ENCODE measurements around the gene MAP1LC3A.

The MAP1LC3A gene

DNA sequence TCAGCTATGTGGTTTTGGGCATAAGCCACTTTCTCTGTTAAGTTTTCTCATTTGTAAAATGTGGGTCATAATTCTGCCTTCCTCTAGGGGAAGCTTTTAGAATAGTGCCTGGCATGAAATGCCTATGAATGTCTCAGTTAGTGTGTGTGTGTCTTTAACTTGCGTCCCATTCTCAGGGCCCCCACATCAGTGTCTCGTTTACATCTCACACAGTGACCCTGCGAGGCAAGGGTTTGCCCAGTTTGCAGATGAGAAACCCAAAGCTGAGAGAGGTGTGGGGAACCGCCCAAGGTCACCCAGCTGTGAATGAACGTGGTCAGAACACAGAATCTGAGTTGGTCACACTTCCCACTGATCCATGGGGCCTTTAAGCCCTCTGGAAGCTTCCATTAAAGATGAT, 28.2 kb upstream of the MAP1LC3A start:
- peak; percentile 24 for DNase-seq

GRCh38 chr20:34531608-34532265, 26.8 kb upstream of the MAP1LC3A start:
- no peak for DNase-seq

DNA sequence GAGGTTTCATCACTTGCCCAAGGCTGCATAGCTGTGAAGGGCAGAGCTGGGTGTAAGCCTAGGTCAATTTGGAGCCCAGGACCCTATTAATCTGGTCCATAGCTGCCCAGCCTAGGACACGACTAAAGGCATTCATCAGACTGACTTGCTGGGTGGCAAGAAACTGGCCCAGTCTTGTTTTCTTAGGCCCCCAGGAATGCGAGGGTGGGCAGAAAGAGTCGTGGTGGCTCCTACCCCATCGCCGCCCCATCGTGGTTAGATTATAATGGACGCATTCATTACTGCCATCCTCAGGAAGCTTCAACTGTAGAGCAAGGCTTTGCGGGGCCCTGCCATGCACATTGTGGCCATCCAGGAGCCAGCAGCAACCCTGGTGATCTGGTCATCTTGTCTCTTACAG, 26.2 kb upstream of the MAP1LC3A start:
- no peak for DNase-seq

DNA sequence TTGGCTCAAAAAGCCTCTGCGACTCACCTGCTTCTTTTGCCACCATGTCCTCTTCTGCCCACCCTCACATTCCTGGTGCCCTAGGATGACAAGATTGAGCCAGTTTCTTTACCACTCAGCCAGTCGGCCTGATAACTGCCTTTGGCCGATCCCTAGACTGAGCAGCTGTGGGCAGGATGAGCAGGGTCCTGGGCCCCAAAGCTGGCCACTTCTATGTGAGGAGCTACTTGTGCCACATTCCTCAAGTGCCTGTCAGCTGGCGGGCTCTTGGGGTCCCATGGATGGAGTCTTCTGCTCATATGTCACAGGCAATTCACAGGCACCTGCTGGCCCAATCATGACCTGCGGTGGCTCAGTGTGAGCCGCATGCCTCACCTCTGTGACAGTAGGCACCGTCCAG, 25.8 kb upstream of the MAP1LC3A start:
- no peak for DNase-seq

- no peak for DNase-seq
Measured at GRCh38 chr20:34534391-34535165, 23.9 kb upstream of the MAP1LC3A start.

- DNase-seq = no peak
Measured at GRCh38 chr20:34535301-34535840, 23.1 kb upstream of the MAP1LC3A start.

DNA sequence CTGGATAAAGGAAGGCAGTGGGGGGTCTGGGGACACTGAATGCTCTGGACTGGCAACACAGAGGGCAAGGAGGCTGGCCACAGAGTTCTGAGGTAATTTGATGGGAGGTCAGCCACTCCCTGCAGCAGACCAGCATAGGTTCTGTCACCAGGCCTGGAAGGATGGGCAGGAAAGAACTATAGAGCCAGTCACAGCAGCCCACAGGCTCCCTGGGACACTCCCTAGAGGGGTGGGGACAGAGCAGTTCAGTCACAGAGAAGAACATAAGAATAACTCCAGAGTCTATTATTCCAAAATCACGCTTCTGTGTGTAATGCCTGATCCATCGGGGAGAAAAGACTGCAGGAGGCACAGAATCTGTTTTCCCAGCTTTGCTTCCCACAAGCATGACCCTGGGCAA, 22.7 kb upstream of the MAP1LC3A start:
- DNase-seq = no peak

DNA sequence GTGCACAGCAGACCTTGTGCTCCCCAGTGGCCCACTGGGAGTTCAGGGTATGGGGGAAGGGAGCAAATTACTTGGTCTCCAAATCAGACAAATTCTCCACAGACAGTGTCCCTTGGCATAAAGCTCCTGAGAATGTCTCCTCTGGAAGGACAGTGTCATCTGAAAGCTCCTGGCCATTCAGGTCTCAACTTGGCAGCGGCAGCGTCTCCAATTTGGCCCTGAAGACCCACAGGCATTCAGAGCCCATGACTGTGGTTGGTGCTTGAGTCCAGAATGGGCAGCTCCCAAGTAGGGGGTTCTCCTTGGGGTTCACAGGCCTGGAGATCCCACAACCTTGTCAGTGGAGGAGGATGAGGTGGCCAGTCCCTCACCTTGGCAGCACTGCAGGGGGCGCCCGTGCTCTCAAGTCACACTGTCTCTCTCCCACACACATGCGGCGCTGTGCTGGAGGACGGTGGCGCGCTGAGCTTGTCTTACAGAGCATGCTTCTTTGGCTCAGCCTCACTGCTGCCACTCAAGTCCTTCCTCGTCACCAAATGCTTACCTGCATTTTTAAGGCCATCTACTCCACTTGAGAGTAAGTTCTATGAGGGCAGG, 21.6 kb upstream of the MAP1LC3A start:
- peak; percentile 70 for DNase-seq

GRCh38 chr20:34537651-34538050, 20.9 kb upstream of the MAP1LC3A start:
- DNase-seq = no peak

- DNase-seq = peak; percentile 72
Measured at GRCh38 chr20:34538671-34539123, 19.8 kb upstream of the MAP1LC3A start.

- DNase-seq = no peak
Measured at GRCh38 chr20:34539756-34540155, 18.8 kb upstream of the MAP1LC3A start.

GRCh38 chr20:34540596-34541263, 17.8 kb upstream of the MAP1LC3A start:
- no peak for DNase-seq

DNA sequence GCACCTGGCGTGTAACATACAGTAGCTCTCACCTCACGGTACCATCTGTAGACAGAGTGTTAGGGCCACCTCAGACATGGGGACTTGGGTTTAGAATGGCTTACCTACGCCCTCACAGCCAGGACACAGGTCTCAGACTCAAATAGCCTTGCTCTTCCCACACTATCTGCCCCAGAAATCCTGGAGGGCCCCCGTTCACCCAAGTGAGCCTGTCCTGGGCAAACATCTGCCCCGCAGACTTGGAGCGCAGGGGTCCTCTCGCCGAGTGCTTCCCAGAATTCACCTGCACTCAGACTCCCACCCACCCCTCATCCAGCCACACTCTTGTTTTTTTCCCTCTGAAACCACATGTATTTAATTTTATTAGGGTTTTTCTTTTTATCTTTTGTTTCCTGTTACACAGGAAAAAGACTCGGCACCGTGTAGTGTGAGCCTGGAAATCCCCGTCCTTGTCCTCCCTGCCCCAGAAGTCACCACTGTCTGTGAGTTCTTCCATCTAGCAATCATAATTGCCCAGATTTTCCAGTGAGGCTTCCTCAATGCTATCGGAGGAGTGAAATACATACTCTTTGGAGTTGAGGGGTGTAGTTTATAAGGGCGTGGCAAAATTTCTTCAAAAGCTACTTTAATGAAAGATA, 17.1 kb upstream of the MAP1LC3A start:
- no peak for DNase-seq

GRCh38 chr20:34541917-34542316, 16.6 kb upstream of the MAP1LC3A start:
- DNase-seq = no peak

DNA sequence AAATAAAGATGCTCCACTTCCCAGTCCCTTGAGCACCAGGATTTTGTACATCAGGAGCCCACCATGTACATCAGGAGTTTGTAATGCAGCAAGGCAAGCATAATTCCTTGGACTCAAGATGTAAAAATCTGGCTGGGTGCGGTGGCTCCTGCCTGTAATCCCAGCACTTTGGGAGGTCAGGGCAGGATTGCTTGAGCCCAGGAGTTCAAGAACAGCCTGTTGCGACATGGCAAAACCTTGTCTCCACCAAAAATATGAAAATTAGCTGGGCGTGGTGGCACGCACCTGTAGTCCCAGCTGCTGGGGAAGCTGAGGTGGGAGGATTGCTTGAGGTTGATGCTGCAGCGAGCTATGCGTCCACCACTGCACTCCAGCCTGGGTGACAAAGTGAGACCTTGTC, 16.1 kb upstream of the MAP1LC3A start:
- DNase-seq = no peak

DNA sequence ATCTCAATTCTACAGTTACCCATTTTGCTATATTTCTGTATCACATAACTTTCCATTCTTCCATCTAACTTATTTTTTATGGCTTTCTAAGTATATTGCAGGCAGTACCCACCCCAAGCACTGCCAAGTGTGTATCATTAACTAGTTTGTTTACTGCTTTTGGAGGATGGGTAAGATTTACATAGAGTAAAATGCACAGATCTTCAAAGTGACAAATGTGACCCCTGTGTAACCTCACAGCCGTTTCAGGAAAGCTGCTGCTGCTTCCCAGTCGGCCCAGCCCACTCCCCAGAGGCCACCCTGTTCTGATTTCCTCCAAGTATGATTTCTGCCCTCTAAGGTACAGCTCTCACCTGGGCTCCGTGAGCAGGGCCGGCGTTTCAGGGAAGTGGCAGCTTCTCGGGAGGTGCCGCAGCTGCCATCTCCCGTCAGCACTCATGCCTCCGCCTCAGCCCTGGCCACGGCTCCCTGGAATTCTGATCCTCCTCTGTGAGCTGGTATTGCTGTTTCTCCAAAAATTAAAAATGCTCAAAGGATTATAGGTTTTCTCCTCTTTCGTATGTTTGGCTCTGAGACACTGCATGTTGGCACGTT, 15.0 kb upstream of the MAP1LC3A start:
- no peak for DNase-seq

DNA sequence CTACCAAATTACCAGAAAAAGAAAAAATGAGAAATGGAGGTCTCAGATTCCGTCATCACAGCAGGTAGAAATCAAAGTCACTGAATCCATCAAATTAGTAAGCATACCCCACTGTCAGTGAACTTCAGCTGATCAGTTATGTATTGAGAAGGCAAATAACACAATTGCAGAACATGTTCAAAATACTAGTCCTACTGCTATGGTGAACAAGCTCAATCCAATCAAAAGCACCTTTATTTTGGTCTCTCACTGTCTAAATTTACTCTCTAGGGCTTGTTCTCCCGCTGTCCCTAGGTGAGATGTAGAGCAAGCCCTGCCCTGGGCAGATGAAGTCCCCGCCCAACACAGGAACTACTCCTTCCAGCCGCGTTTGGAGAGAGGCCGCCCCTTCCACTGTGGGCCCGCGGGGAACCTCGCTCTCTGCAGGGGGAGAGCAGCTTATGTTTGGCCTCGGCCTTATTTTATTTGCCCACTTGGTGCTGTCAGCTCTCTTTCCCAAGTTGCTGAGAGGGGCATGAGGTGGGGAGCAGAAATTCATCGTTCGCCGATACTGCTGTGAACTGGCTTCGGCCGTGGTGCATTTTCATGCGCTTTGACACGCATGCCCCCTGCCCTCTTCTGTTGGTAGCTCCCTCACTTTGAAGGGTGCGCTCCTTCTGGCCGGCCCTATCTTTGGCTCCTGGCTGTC, 14.3 kb upstream of the MAP1LC3A start:
- DNase-seq = peak; percentile 63

DNA sequence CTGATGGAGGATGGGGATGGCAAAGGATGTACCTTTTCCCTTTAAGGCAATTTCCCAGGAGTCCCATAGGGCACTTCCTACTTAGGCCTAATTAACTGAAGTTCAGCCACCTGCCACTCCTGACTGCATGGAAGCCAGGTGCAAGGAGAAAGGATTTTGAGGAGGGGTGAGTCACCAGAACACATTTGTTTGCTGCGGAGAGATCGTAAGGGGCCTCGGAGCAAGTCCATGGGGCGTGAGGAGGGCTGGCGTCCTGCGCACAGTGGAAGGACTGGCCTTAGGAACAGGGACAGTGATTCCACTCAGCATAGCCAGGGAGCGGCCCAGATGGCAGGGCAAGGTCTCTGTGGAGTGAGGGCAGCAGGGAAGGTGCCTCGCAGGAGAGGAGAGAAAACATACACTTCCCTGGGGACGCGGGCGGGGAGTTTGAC, 11.8 kb upstream of the MAP1LC3A start:
- DNase-seq = no peak

- DNase-seq = no peak
Measured at GRCh38 chr20:34547844-34548613, 10.5 kb upstream of the MAP1LC3A start.

GRCh38 chr20:34549291-34549928, 9.1 kb upstream of the MAP1LC3A start:
- peak; percentile 64 for DNase-seq

All from hematopoietic multipotent progenitor cell treated with erythropoietin and hydrocortisone succinate and interleukin-3 and kit ligand, for 4 days (in vitro differentiated cells).